HCT116 (cell line): ENCODE results near the gene CCDC195. TPM values are rescaled to one million over a fixed set of nuclear protein-coding genes. Genes with fewer than 3 reads are reported as not detected.

Source experiments
- ATAC-seq: fragments of 200-7000 bp; cut with Tn5 transposase; 2 replicates; pipeline ENCODE4 v1.9.1; 2020; ENCODE audit warnings: mild to moderate bottlenecking, moderate library complexity
- BruUV-seq: library from RNA; stranded (reverse); fragments of 400-500 nt; replicated peaks from 2 replicates; lab custom pipeline; 2021; lab: Mats Ljungman, UMichigan
- CTCF ChIA-PET: fragments of 300-600 bp; sonication (Branson Sonifier 250); formaldehyde crosslinking; loops from one replicate; lab custom pipeline; 2021; ENCODE audit warnings: antibody characterized with exemption; lab: Charles Lee
- POLR2A ChIA-PET: fragments of 300-600, 350-600 bp; sonication (Branson Sonifier 250); formaldehyde crosslinking; loops from one replicate; lab custom pipeline; 2021; ENCODE audit warnings: antibody characterized with exemption; lab: Charles Lee
- RAD21 ChIA-PET, 2 experiments: fragments of 300-600 bp; sonication (Branson Sonifier 250); formaldehyde crosslinking; loops; one replicate each; lab custom pipeline; 2023; ENCODE audit warnings: low total read pairs in 2 of 2; ENCODE audit not compliant: uncharacterized antibody in 2 of 2, unreplicated experiment in 2 of 2, low non-redundant PET in 1 of 2; lab: Charles Lee
- DNase-seq: peaks from one replicate; pipeline ENCODE4 v3.0.0-alpha.2; 2010; ENCODE audit warnings: low read depth, low spot score
- H2AFZ ChIP-seq: fragments of 200-600 bp; shearing (Covaris generic), sonication (generic); 2 replicates; pipeline ENCODE4 v1.6.1; 2017; ENCODE audit warnings: low read depth, mixed run types, mixed read lengths, antibody characterized with exemption, low read length; ENCODE audit not compliant: poor library complexity, severe bottlenecking
- H3K27ac ChIP-seq: 2 replicates; pipeline ENCODE4 v1.5.1; 2012; ENCODE audit warnings: low read depth, low read length
- H3K27me3 ChIP-seq: fragments of 200-600 bp; sonication (generic); 2 replicates; pipeline ENCODE4 v1.6.1; 2016; ENCODE audit warnings: mixed run types, low read length, mixed read lengths; ENCODE audit not compliant: insufficient read depth
- H3K36me3 ChIP-seq, 2 experiments: fragments of 200-500 bp in 1 of 2; fragments of 200-600 bp in 1 of 2; sonication (Bioruptor generic) in 1 of 2; sonication (generic) in 1 of 2; 2 replicates each; pipeline versions ENCODE4 v1.5.1 to v1.6.1; 2014 to 2016; ENCODE audit warnings: low read length in 2 of 2, inconsistent platforms in 1 of 2, mixed read lengths in 1 of 2, mixed run types in 1 of 2; ENCODE audit not compliant: insufficient read depth in 2 of 2, control insufficient read depth in 1 of 2
- H3K4me1 ChIP-seq, 2 experiments: fragments of 200-600 bp in 1 of 2; sonication (generic) in 1 of 2; 2 replicates each; pipeline versions ENCODE4 v1.5.1 to v1.6.1; 2012 to 2017; ENCODE audit warnings: low read length in 2 of 2, inconsistent platforms in 1 of 2, mild to moderate bottlenecking in 1 of 2, mixed read lengths in 1 of 2, mixed run types in 1 of 2, moderate library complexity in 1 of 2; ENCODE audit not compliant: insufficient read depth in 2 of 2, control insufficient read depth in 1 of 2
- H3K4me2 ChIP-seq: fragments of 200-600 bp; sonication (generic); 2 replicates; pipeline ENCODE4 v1.6.1; 2017; ENCODE audit warnings: mixed run types, low read length, mixed read lengths
- H3K4me3 ChIP-seq, 2 experiments: fragments of 200-600 bp in 1 of 2; sonication (generic) in 1 of 2; replicated peaks in 1 of 2; 2 replicates each; pipeline ENCODE4 v1.5.1; 2011 to 2016; ENCODE audit warnings: low read length in 2 of 2, control low read depth in 1 of 2, low read depth in 1 of 2, mild to moderate bottlenecking in 1 of 2, mixed read lengths in 1 of 2, mixed run types in 1 of 2
- H3K79me2 ChIP-seq: fragments of 200-600 bp; sonication (generic); 2 replicates; pipeline ENCODE4 v1.6.1; 2017; ENCODE audit warnings: mild to moderate bottlenecking, mixed run types, low read length, moderate library complexity, mixed read lengths; ENCODE audit not compliant: insufficient read depth
- H3K9ac ChIP-seq: fragments of 200-600 bp; sonication (generic); 2 replicates; pipeline ENCODE4 v1.6.1; 2016; ENCODE audit warnings: low read length, mixed read lengths
- H3K9me2 ChIP-seq: fragments of 200-600 bp; sonication (generic), shearing (Covaris generic); 2 replicates; pipeline ENCODE4 v1.6.1; 2017; ENCODE audit warnings: mixed run types, mild to moderate bottlenecking, moderate library complexity; ENCODE audit not compliant: insufficient read depth
- H3K9me3 ChIP-seq, 2 experiments: fragments of 200-500 bp in 1 of 2; fragments of 200-600 bp in 1 of 2; sonication (Bioruptor generic) in 1 of 2; sonication (generic) in 1 of 2; 2 replicates each; pipeline ENCODE4 v1.6.1; 2014 to 2017; ENCODE audit warnings: low read length in 2 of 2, mixed read lengths in 2 of 2, inconsistent platforms in 1 of 2, low read depth in 1 of 2, mild to moderate bottlenecking in 1 of 2, mixed run types in 1 of 2, moderate library complexity in 1 of 2; ENCODE audit not compliant: control insufficient read depth in 1 of 2, insufficient read depth in 1 of 2
- H4K20me1 ChIP-seq: fragments of 200-600 bp; sonication (generic), shearing (Covaris generic); 2 replicates; pipeline ENCODE4 v1.6.1; 2017; ENCODE audit warnings: mixed run types, mild to moderate bottlenecking, moderate library complexity; ENCODE audit not compliant: insufficient read depth
- ATF3 ChIP-seq: IDR thresholded peaks from 2 replicates; pipeline ENCODE4 v1.6.1; 2012
- CBX3 ChIP-seq: IDR thresholded peaks from 2 replicates; pipeline ENCODE4 v1.6.1; 2012; ENCODE audit warnings: low read depth
- CTCF ChIP-seq, 3 experiments: fragments of 200-600 bp in 1 of 3; sonication (generic) in 1 of 3; IDR thresholded peaks in 2 of 3; conservative IDR thresholded peaks in 1 of 3; 2 replicates each; pipeline ENCODE4 v1.5.1; 2012 to 2017; ENCODE audit warnings: low read depth in 2 of 3, low read length in 2 of 3, antibody characterized with exemption in 1 of 3, borderline replicate concordance in 1 of 3, control low read depth in 1 of 3, mild to moderate bottlenecking in 1 of 3, mixed read lengths in 1 of 3, mixed run types in 1 of 3, moderate library complexity in 1 of 3; ENCODE audit not compliant: insufficient read depth in 1 of 3
- EGR1 ChIP-seq: IDR thresholded peaks from 2 replicates; pipeline ENCODE4 v1.6.1; 2012; ENCODE audit warnings: low read depth
- ELF1 ChIP-seq: IDR thresholded peaks from 2 replicates; pipeline ENCODE4 v1.6.1; 2012; ENCODE audit warnings: low read depth, borderline replicate concordance
- EZH2 ChIP-seq: fragments of 200-600 bp; sonication (generic); IDR thresholded peaks from 2 replicates; pipeline ENCODE4 v1.6.1; 2017; ENCODE audit warnings: antibody characterized with exemption, mixed run types
- JUND ChIP-seq: IDR thresholded peaks from 2 replicates; pipeline ENCODE4 v1.6.1; 2012
- MAX ChIP-seq: IDR thresholded peaks from 2 replicates; pipeline ENCODE4 v1.6.1; 2012
- POLR2A ChIP-seq: IDR thresholded peaks from 2 replicates; pipeline ENCODE4 v1.7.0; 2011; ENCODE audit warnings: borderline replicate concordance; ENCODE audit not compliant: insufficient read depth, insufficient read length; ENCODE audit errors: extremely low read depth
- POLR2AphosphoS5 ChIP-seq: IDR thresholded peaks from 2 replicates; pipeline ENCODE4 v1.6.1; 2011; ENCODE audit warnings: mild to moderate bottlenecking, low read depth, low read length, moderate library complexity
- RAD21 ChIP-seq: IDR thresholded peaks from 2 replicates; pipeline ENCODE4 v1.6.1; 2012; ENCODE audit warnings: low read depth, mild to moderate bottlenecking
- REST ChIP-seq: IDR thresholded peaks from 2 replicates; pipeline ENCODE4 v1.6.1; 2012; ENCODE audit warnings: low read depth
- SP1 ChIP-seq: IDR thresholded peaks from 2 replicates; pipeline ENCODE4 v1.6.1; 2012; ENCODE audit warnings: low read depth
- SRF ChIP-seq: IDR thresholded peaks from 2 replicates; pipeline ENCODE4 v1.6.1; 2012; ENCODE audit warnings: low read depth
- TCF7L2 ChIP-seq: IDR thresholded peaks from 2 replicates; pipeline ENCODE4 v1.7.0; 2011; ENCODE audit warnings: borderline replicate concordance, inconsistent platforms; ENCODE audit not compliant: insufficient read depth, insufficient read length; ENCODE audit errors: extremely low read depth
- YY1 ChIP-seq: IDR thresholded peaks from 2 replicates; pipeline ENCODE4 v1.6.1; 2011; ENCODE audit warnings: low read length, low read depth, moderate library complexity, mild to moderate bottlenecking; ENCODE audit not compliant: insufficient replicate concordance; ENCODE audit errors: extremely low read depth
- ZBTB33 ChIP-seq: IDR thresholded peaks from 2 replicates; pipeline ENCODE4 v1.6.1; 2011; ENCODE audit warnings: mild to moderate bottlenecking, low read length, moderate library complexity; ENCODE audit not compliant: insufficient replicate concordance; ENCODE audit errors: extremely low read depth
- ZFX ChIP-seq: fragments of 450-650 bp; IDR thresholded peaks from 2 replicates; pipeline ENCODE4 v1.6.1; 2017
- ZNF274 ChIP-seq: fragments of 200-500 bp; sonication (Bioruptor generic); IDR thresholded peaks from 2 replicates; pipeline ENCODE4 v1.6.1; 2014; ENCODE audit warnings: mild to moderate bottlenecking, low read depth, low read length, inconsistent platforms
- intact Hi-C: fragments of 100-400 bp; cut with micrococcal nuclease; formaldehyde crosslinking; loops from 2 replicates; pipeline ENCODE4 v1.10.0; 2022
- total RNA-seq: library from RNA; stranded (reverse); gene quantifications from one replicate; pipeline ENCODE4 v1.2.1, GENCODE V29; 2021; ENCODE audit not compliant: unreplicated experiment

Gene CCDC195
- total RNA-seq, 1 experiment from 2014 or later, result not detected

GRCh38 chr2:224711381-224711780 lies 4.8 kb downstream of the CCDC195 start (continued):
- TF ChIP-seq JUND, result no peak
- no peak for TF ChIP-seq CBX3

- no peak overlapping the region for H3K9ac ChIP-seq
- intact Hi-C loops, result no loop called here
- CTCF ChIA-PET, result no interaction called here
- H3K79me2 ChIP-seq, result no peaks in the 10 kb centered on the region
- H3K27me3 ChIP-seq, result no peaks in the 10 kb centered on the region
- no peak overlapping the region for H3K4me2 ChIP-seq
- H3K27ac ChIP-seq, result no peak overlapping the region
- no peak for DNase-seq
- no TSS peak for BruUV-seq
- no peaks in the 10 kb centered on the region for H3K9me3 ChIP-seq
- POLR2A ChIA-PET, result no interaction called here
- TF ChIP-seq JUND (no peak), ELF1 (no peak), CTCF (IDR thresholded peaks at IDR 0.05 in 2 of 3, conservative IDR thresholded peaks at IDR 0.05 in 1 of 3; ENCODE audit: borderline replicate concordance in 1 of 3, insufficient read depth in 1 of 3, low read depth in 2 of 3, low read length in 2 of 3) (no peak), ZBTB33 (no peak), POLR2A (no peak), YY1 (no peak), TCF7L2 (no peak), EGR1 (no peak), MAX (no peak), SRF (no peak), SP1 (no peak), EZH2 (no peak), CBX3 (no peak), ZNF274 (no peak), POLR2AphosphoS5 (no peak), RAD21 (no peak), ZFX (no peak), REST (no peak), ATF3 (no peak)
- no peak overlapping the region for H2AFZ ChIP-seq
- no peaks in the 10 kb centered on the region for H3K36me3 ChIP-seq
- ATAC-seq, result no peak
- no peaks in the 10 kb centered on the region for H3K4me1 ChIP-seq
- RAD21 ChIA-PET, result no interaction called here
- no peaks in the 10 kb centered on the region for H4K20me1 ChIP-seq
- no peaks in the 10 kb centered on the region for H3K9me2 ChIP-seq
- H3K4me3 ChIP-seq, result no peak overlapping the region
Measured at GRCh38 chr2:224709301-224709700, 6.9 kb downstream of the CCDC195 start.
